H1 (cell line): ENCODE data around the gene IL16. TPM values are rescaled to one million over a fixed set of nuclear protein-coding genes. Genes with fewer than 3 reads are reported as not detected.

Experiments
- CTCF ChIA-PET: fragments of 300-600 bp; sonication (Branson Sonifier 250); formaldehyde crosslinking; loops from one replicate; lab custom pipeline; 2021; ENCODE audit not compliant: partially characterized antibody; lab: Charles Lee
- POLR2A ChIA-PET: fragments of 300-600 bp; sonication (Branson Sonifier 250); formaldehyde crosslinking; loops from one replicate; lab custom pipeline; 2021; ENCODE audit warnings: inconsistent platforms; ENCODE audit not compliant: partially characterized antibody; lab: Charles Lee
- DNase-seq, 2 experiments: peaks; one replicate each; pipeline versions ENCODE4 v3.0.0 to v3.0.0-alpha.2; 2010 to 2022; ENCODE audit warnings: low spot score in 2 of 2, low read depth in 1 of 2, mixed read lengths in 1 of 2
- FAIRE-seq: peaks from 2 replicates; lab custom pipeline; 2011; peaks lifted over from hg19 to GRCh38; lab: Jason Lieb, UNC
- H2AFZ ChIP-seq: 2 replicates; pipeline ENCODE4 v1.8.1; 2012; ENCODE audit warnings: low read length, inconsistent platforms
- H2AK5ac ChIP-seq: 2 replicates; pipeline ENCODE4 v1.6.1; 2013; ENCODE audit warnings: low read depth, low read length
- H2BK120ac ChIP-seq: replicated peaks from 2 replicates; pipeline ENCODE3; 2013; ENCODE audit warnings: low read depth, low read length, inconsistent platforms
- H2BK12ac ChIP-seq: 2 replicates; pipeline ENCODE4 v1.6.1; 2013; ENCODE audit warnings: low read depth, low read length
- H2BK15ac ChIP-seq: 2 replicates; pipeline ENCODE4 v1.6.1; 2013; ENCODE audit warnings: low read length
- H2BK20ac ChIP-seq: 2 replicates; pipeline ENCODE4 v1.6.1; 2013; ENCODE audit warnings: low read length
- H2BK5ac ChIP-seq: 2 replicates; pipeline ENCODE4 v1.6.1; 2013; ENCODE audit warnings: low read depth, low read length
- H3K14ac ChIP-seq: 2 replicates; pipeline ENCODE4 v1.6.1; 2013; ENCODE audit warnings: inconsistent platforms; ENCODE audit not compliant: insufficient read length
- H3K18ac ChIP-seq: 2 replicates; pipeline ENCODE4 v1.6.1; 2013; ENCODE audit warnings: low read length; ENCODE audit errors: extremely low read depth
- H3K23ac ChIP-seq: 2 replicates; pipeline ENCODE4 v1.6.1; 2013; ENCODE audit warnings: inconsistent platforms; ENCODE audit not compliant: insufficient read length
- H3K23me2 ChIP-seq: 2 replicates; pipeline ENCODE4 v1.6.1; 2013; ENCODE audit warnings: low read depth, low read length
- H3K27ac ChIP-seq: 2 replicates; pipeline ENCODE4 v1.6.1; 2011; ENCODE audit warnings: low read depth, low read length, inconsistent platforms
- H3K27me3 ChIP-seq, 4 experiments: replicated peaks in 1 of 4; 1 replicate in 1 of 4; 2 replicates in 3 of 4; pipeline versions ENCODE4 v1.6.1 to v1.8.1; 2011 to 2013; ENCODE audit warnings: low read length in 3 of 4, mild to moderate bottlenecking in 3 of 4, inconsistent platforms in 2 of 4, mixed read lengths in 2 of 4, moderate library complexity in 1 of 4; ENCODE audit not compliant: control insufficient read depth in 3 of 4, insufficient read depth in 3 of 4; ENCODE audit errors: extremely low read depth in 1 of 4
- H3K36me3 ChIP-seq, 4 experiments: 2 replicates each; pipeline versions ENCODE4 v1.6.1 to v1.8.1; 2011 to 2013; ENCODE audit warnings: mild to moderate bottlenecking in 4 of 4, low read length in 3 of 4, moderate library complexity in 2 of 4, control low read depth in 1 of 4, inconsistent platforms in 1 of 4; ENCODE audit not compliant: insufficient read depth in 4 of 4, control insufficient read depth in 2 of 4
- H3K4ac ChIP-seq: replicated peaks from 2 replicates; pipeline ENCODE3; 2013; ENCODE audit warnings: low read length, low read depth, mixed read lengths, inconsistent platforms; ENCODE audit not compliant: insufficient read length
- H3K4me1 ChIP-seq, 4 experiments: replicated peaks in 1 of 4; 1 replicate in 1 of 4; 2 replicates in 3 of 4; pipeline versions ENCODE4 v1.6.1 to v1.8.1; 2011 to 2013; ENCODE audit warnings: low read length in 3 of 4, inconsistent platforms in 2 of 4, mixed read lengths in 1 of 4; ENCODE audit not compliant: insufficient read depth in 4 of 4, control insufficient read depth in 3 of 4
- H3K4me2 ChIP-seq, 2 experiments: 2 replicates each; pipeline versions ENCODE4 v1.6.1 to v1.8.1; 2011 to 2013; ENCODE audit warnings: low read depth in 2 of 2, low read length in 2 of 2, control low read depth in 1 of 2, inconsistent platforms in 1 of 2, mild to moderate bottlenecking in 1 of 2; ENCODE audit not compliant: insufficient read depth in 1 of 2
- H3K4me3 ChIP-seq, 4 experiments: fragments of 200-600, 300-600 bp in 1 of 4; sonication (generic), shearing (Covaris generic), sonication (Bioruptor Twin) in 1 of 4; 2 replicates each; pipeline versions ENCODE4 v1.5.1 to v1.8.1; 2011 to 2016; ENCODE audit warnings: low read length in 4 of 4, low read depth in 3 of 4, control low read depth in 2 of 4, inconsistent platforms in 2 of 4, mild to moderate bottlenecking in 2 of 4, mixed read lengths in 1 of 4, moderate library complexity in 1 of 4; ENCODE audit not compliant: insufficient read depth in 2 of 4; ENCODE audit errors: extremely low read depth in 1 of 4
- H3K56ac ChIP-seq: replicated peaks from 2 replicates; pipeline ENCODE3; 2013; ENCODE audit warnings: low read depth, mild to moderate bottlenecking, mixed read lengths, low read length, inconsistent platforms; ENCODE audit not compliant: insufficient read length
- H3K79me1 ChIP-seq: 2 replicates; pipeline ENCODE4 v1.6.1; 2013; ENCODE audit warnings: low read depth, low read length, control low read depth
- H3K79me2 ChIP-seq, 2 experiments: 2 replicates each; pipeline versions ENCODE4 v1.6.1 to v1.8.1; 2012 to 2013; ENCODE audit warnings: low read length in 2 of 2, mild to moderate bottlenecking in 2 of 2, inconsistent platforms in 1 of 2; ENCODE audit not compliant: insufficient read depth in 2 of 2, control insufficient read depth in 1 of 2
- H3K9ac ChIP-seq, 4 experiments: replicated peaks in 1 of 4; 1 replicate in 1 of 4; 2 replicates in 3 of 4; pipeline versions ENCODE4 v1.6.1 to v1.8.1; 2011 to 2013; ENCODE audit warnings: low read depth in 3 of 4, low read length in 3 of 4, control low read depth in 2 of 4, mild to moderate bottlenecking in 2 of 4, moderate library complexity in 2 of 4, inconsistent platforms in 1 of 4; ENCODE audit errors: extremely low read depth in 1 of 4
- H3K9me3 ChIP-seq, 2 experiments: 2 replicates each; pipeline versions ENCODE4 v1.6.1 to v1.8.1; 2012 to 2013; ENCODE audit warnings: mild to moderate bottlenecking in 2 of 2, moderate library complexity in 2 of 2, control low read depth in 1 of 2, inconsistent platforms in 1 of 2, low read depth in 1 of 2, low read length in 1 of 2, mixed read lengths in 1 of 2; ENCODE audit not compliant: insufficient read depth in 2 of 2
- H4K20me1 ChIP-seq, 2 experiments: replicated peaks in 1 of 2; 2 replicates each; pipeline versions ENCODE3 to v1.8.1; 2011 to 2013; ENCODE audit warnings: inconsistent platforms in 2 of 2, low read length in 2 of 2, mild to moderate bottlenecking in 1 of 2; ENCODE audit not compliant: insufficient read depth in 2 of 2, control insufficient read depth in 1 of 2
- H4K5ac ChIP-seq: 2 replicates; pipeline ENCODE4 v1.6.1; 2013; ENCODE audit warnings: low read length, low read depth, mixed read lengths, inconsistent platforms; ENCODE audit not compliant: insufficient read length
- H4K8ac ChIP-seq: 2 replicates; pipeline ENCODE4 v1.8.0; 2013; ENCODE audit warnings: mild to moderate bottlenecking, moderate library complexity, low read length, inconsistent platforms; ENCODE audit not compliant: insufficient read depth; ENCODE audit errors: extremely low read depth
- H4K91ac ChIP-seq: replicated peaks from 2 replicates; pipeline ENCODE3; 2013; ENCODE audit warnings: low read length, mixed read lengths, inconsistent platforms; ENCODE audit not compliant: insufficient read length
- BACH1 ChIP-seq: IDR thresholded peaks from 2 replicates; pipeline ENCODE4 v1.6.1; 2012; ENCODE audit warnings: low read length, improper control_type of control experiment
- MAFK ChIP-seq: IDR thresholded peaks from 2 replicates; pipeline ENCODE4 v1.6.1; 2012; ENCODE audit warnings: low read depth, mild to moderate bottlenecking, improper control_type of control experiment, low read length
- TCF12 ChIP-seq: IDR thresholded peaks from 2 replicates; pipeline ENCODE4 v1.6.1; 2011; ENCODE audit warnings: low read depth, mild to moderate bottlenecking, low read length
- WGBS, 2 experiments: shearing (Covaris generic) in 1 of 2; methylation state at CpG; one replicate each; pipeline versions ENCODE4 v1.1.6 to v1.1.7; 2013 to 2015; ENCODE audit warnings: low lambda C conversion rate in 2 of 2, mixed read lengths in 2 of 2, inconsistent platforms in 1 of 2, low coverage in 1 of 2, missing lambda C conversion rate in 1 of 2; ENCODE audit not compliant: insufficient replicate concordance in 2 of 2, insufficient coverage in 1 of 2, insufficient read length in 1 of 2; ENCODE audit errors: extremely low coverage in 1 of 2, missing lambda C conversion rate in 1 of 2; 5-methylcytosine and 5-hydroxymethylcytosine counted together
- polyA plus RNA-seq, 7 experiments: library from polyadenylated mRNA; depleted of rRNA in 3 of 7; stranded (reverse) in 5 of 7; unstranded in 2 of 7; fragments of >200 nt in 5 of 7; fragments of 200-250 nt in 2 of 7; gene quantifications; 1 replicate in 5 of 7; 2 replicates in 1 of 7; 4 replicates in 1 of 7; pipeline versions ENCODE4 v1.2.1 to v1.2.3, GENCODE V29; 2011 to 2013; ENCODE audit warnings: missing spikeins in 2 of 7, mixed read lengths in 2 of 7
- total RNA-seq: library from RNA; stranded (reverse); fragmentation: NEBNext Ultra II Directional; extraction: Animal tissue kit (Norgen Biotek cat#: 25700); gene quantifications from 2 replicates; pipeline ENCODE4 v1.2.1, GENCODE V29; 2021

IL16 gene
- total and polyA plus RNA-seq, 2 of the 8 experiments (the other 6 are each of a cell fraction or from before 2014, with no cell fraction given): 0.03 to 0.09 TPM

DNA sequence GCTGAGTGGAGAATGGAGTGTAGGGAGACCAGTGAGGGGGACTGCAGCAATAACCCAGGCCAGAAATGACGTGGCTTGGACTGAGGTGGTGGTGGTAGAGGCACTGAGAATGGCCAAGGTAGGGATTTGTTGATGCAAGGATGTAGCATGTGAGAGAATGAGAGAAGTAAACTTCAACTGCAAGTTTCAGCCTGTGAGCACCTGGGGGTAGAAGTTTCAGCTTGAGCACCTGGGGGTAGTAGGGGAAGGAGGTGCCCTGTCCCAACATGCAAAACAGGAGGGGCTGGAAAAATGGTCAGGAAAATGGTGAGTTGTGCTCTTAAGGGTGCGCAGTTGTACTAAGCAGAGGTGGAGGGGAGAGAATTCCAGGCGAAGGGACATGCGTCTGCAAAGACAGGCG, 31.0 kb downstream of the IL16 start:
- no peak overlapping the region for H2BK120ac ChIP-seq
- no peak overlapping the region for H3K4me3 ChIP-seq
- H3K23ac ChIP-seq: no peak overlapping the region
- WGBS, 2 experiments: 81% methylated on average over 5 of the region's 5 CpGs; no CpG with 5 or more reads in 1 of the 2 experiments
- H3K4me2 ChIP-seq: no peak overlapping the region
- H2AFZ ChIP-seq: no peak overlapping the region
- FAIRE-seq: no peak
- no peak overlapping the region for H2BK20ac ChIP-seq
- peaks cover 0 to 3% (median 0%) of the 10 kb centered on the region in 4 experiments; a peak in 1 of 7 replicates for H3K4me1 ChIP-seq
- H3K56ac ChIP-seq: no peak overlapping the region
- H4K20me1 ChIP-seq: no peaks in the 10 kb centered on the region
- H3K36me3 ChIP-seq: no peaks in the 10 kb centered on the region
- H3K23me2 ChIP-seq: no peaks in the 10 kb centered on the region
- H3K9me3 ChIP-seq: no peaks in the 10 kb centered on the region
- H4K8ac ChIP-seq: no peak overlapping the region
- no peak overlapping the region for H2AK5ac ChIP-seq
- H3K79me2 ChIP-seq: no peaks in the 10 kb centered on the region
- no peak overlapping the region for H4K91ac ChIP-seq
- no peak overlapping the region for H3K18ac ChIP-seq
- ChIA-PET POLR2A (no interaction called here), CTCF (no interaction called here)
- no peak overlapping the region for H3K14ac ChIP-seq
- H3K9ac ChIP-seq: no peak overlapping the region
- H3K27me3 ChIP-seq: no peaks in the 10 kb centered on the region
- no peak overlapping the region for H2BK5ac ChIP-seq
- no peak overlapping the region for H4K5ac ChIP-seq
- no peak overlapping the region for H3K4ac ChIP-seq
- DNase-seq: no peak
- H3K27ac ChIP-seq: no peak overlapping the region
- H2BK15ac ChIP-seq: no peak overlapping the region
- H3K79me1 ChIP-seq: no peaks in the 10 kb centered on the region
- no peak for TF ChIP-seq MAFK
- TF ChIP-seq TCF12: no peak
- TF ChIP-seq BACH1: no peak
- no peak overlapping the region for H2BK12ac ChIP-seq
